GM12878 (cell line): ENCODE results near the gene YWHAH. TPM values are rescaled to one million over a fixed set of nuclear protein-coding genes. Genes with fewer than 3 reads are reported as not detected.

Source experiments
- ATF7 ChIP-seq: fragments of 450-650 bp; IDR thresholded peaks from 2 replicates; pipeline ENCODE4 v1.6.1; 2016; ENCODE audit warnings: low read depth, mild to moderate bottlenecking
- CBX3 ChIP-seq: fragments of 200-600 bp; sonication (generic); IDR thresholded peaks from 2 replicates; pipeline ENCODE4 v1.6.1; 2016; ENCODE audit warnings: low read depth, borderline replicate concordance
- CBX5 ChIP-seq: sonication (generic); IDR thresholded peaks from 2 replicates; pipeline ENCODE4 v1.6.1; 2016; ENCODE audit warnings: low read depth, moderate library complexity, mild to moderate bottlenecking, inconsistent platforms
- CHD1 ChIP-seq: IDR thresholded peaks from 2 replicates; pipeline ENCODE4 v1.6.1; 2012; ENCODE audit warnings: low read depth, low read length, improper control_type of control experiment
- CHD2 ChIP-seq: IDR thresholded peaks from 2 replicates; pipeline ENCODE4 v1.6.1; 2011; ENCODE audit warnings: low read depth, low read length, improper control_type of control experiment, borderline replicate concordance
- EP300 ChIP-seq, 2 experiments: fragments of 150-350 bp in 1 of 2; IDR thresholded peaks; 2 replicates each; pipeline ENCODE4 v1.6.1; 2011 to 2012; ENCODE audit warnings: low read depth in 2 of 2, low read length in 2 of 2, borderline replicate concordance in 1 of 2, improper control_type of control experiment in 1 of 2, inconsistent platforms in 1 of 2; ENCODE audit not compliant: control insufficient read depth in 1 of 2
- HDGF ChIP-seq: fragments of 450-650 bp; IDR thresholded peaks from 2 replicates; pipeline ENCODE4 v1.6.1; 2016; ENCODE audit warnings: antibody characterized with exemption
- IRF3 ChIP-seq: fragments of 450-650 bp; IDR thresholded peaks from 2 replicates; pipeline ENCODE4 v1.6.1; 2014; ENCODE audit warnings: mild to moderate bottlenecking
- MTA2 ChIP-seq: fragments of 450-650 bp; IDR thresholded peaks from 2 replicates; pipeline ENCODE4 v1.6.1; 2016; ENCODE audit warnings: low read depth, mild to moderate bottlenecking, moderate library complexity
- NBN ChIP-seq: fragments of 450-650 bp; IDR thresholded peaks from 2 replicates; pipeline ENCODE4 v1.6.1; 2016
- NR2C1 ChIP-seq: fragments of 450-650 bp; IDR thresholded peaks from 2 replicates; pipeline ENCODE4 v1.6.1; 2017; ENCODE audit warnings: antibody characterized with exemption, mild to moderate bottlenecking, moderate library complexity
- POLR2AphosphoS5 ChIP-seq: IDR thresholded peaks from 2 replicates; pipeline ENCODE4 v1.6.1; 2011; ENCODE audit warnings: mild to moderate bottlenecking, low read length, inconsistent platforms
- POU2F2 ChIP-seq: IDR thresholded peaks from 3 replicates; pipeline ENCODE4 v1.6.1; 2011; ENCODE audit warnings: low read depth, mild to moderate bottlenecking, low read length, borderline replicate concordance
- RUNX3 ChIP-seq: IDR thresholded peaks from 2 replicates; pipeline ENCODE4 v1.6.1; 2012; ENCODE audit warnings: low read length, inconsistent platforms
- SP1 ChIP-seq: IDR thresholded peaks from one replicate; pipeline ENCODE4 v1.6.1; 2011; ENCODE audit warnings: low read depth, low read length
- ZNF592 ChIP-seq: fragments of 450-650 bp; IDR thresholded peaks from 2 replicates; pipeline ENCODE4 v1.6.1; 2017; ENCODE audit warnings: mild to moderate bottlenecking, moderate library complexity
- ZNF622 ChIP-seq: fragments of 450-650 bp; IDR thresholded peaks from 2 replicates; pipeline ENCODE4 v1.6.1; 2017; ENCODE audit warnings: mild to moderate bottlenecking, inconsistent platforms
- polyA plus RNA-seq, 11 experiments: library from polyadenylated mRNA; depleted of rRNA in 4 of 11; unstranded in 6 of 11; stranded (reverse) in 5 of 11; fragments of >200 nt; fragmentation: Nextera tagmentation in 4 of 11; fragmentation: Illumina TruSeq in 1 of 11; extraction: Ambion mirVana in 4 of 11; extraction: Trizol in 1 of 11; gene quantifications; 1 replicate in 1 of 11; 2 replicates in 10 of 11; pipeline versions ENCODE4 v1.2.1 to v1.2.3, GENCODE V29; 2011 to 2016; ENCODE audit warnings: inconsistent platforms in 2 of 11, missing spikeins in 2 of 11, low read depth in 1 of 11
- total RNA-seq, 4 experiments: library from RNA; depleted of rRNA in 3 of 4; stranded (reverse); fragments of >200 nt in 3 of 4; fragmentation: Illumina TruSeq in 1 of 4; extraction: Trizol in 1 of 4; gene quantifications; 2 replicates each; pipeline versions ENCODE4 v1.2.1 to v1.2.3, GENCODE V29; 2013 to 2021
- TF ChIP-seq, protein P1 (sequence below): IDR thresholded peaks from 2 replicates; pipeline ENCODE4 v1.6.1; 2012; ENCODE audit warnings: low read depth, low read length, improper control_type of control experiment
- TF ChIP-seq, protein P2 (sequence below): IDR thresholded peaks from 2 replicates; pipeline ENCODE4 v1.6.1; 2011; ENCODE audit warnings: borderline replicate concordance, low read depth, mild to moderate bottlenecking, moderate library complexity, mixed read lengths, low read length; ENCODE audit not compliant: insufficient read depth; ENCODE audit errors: extremely low read length
- TF ChIP-seq, protein P3 (sequence below): IDR thresholded peaks from 2 replicates; pipeline ENCODE4 v1.6.1; 2012; ENCODE audit warnings: mild to moderate bottlenecking, low read depth, low read length

The YWHAH gene
- total and polyA plus RNA-seq, 10 of the 15 experiments (the other 5 are each of a cell fraction or from before 2014, with no cell fraction given): 34.2 to 197 (median 115) TPM

- TF ChIP-seq HDGF (no peak), POLR2AphosphoS5 (no peak), NR2C1 (no peak), RUNX3 (peak; percentile 67), NBN (no peak), ZNF592 (no peak), POU2F2 (no peak), CBX3 (no peak), ZNF622 (no peak), EP300 (IDR thresholded peaks at IDR 0.05; ENCODE audit: borderline replicate concordance in 1 of 2, control insufficient read depth in 1 of 2, low read depth in 2 of 2, low read length in 2 of 2) (0 out of 4 replicates have a peak, but pooled peaks of 1 of the 2 experiments have one; percentile 20), ATF7 (0 out of 2 replicates have a peak, but pooled peaks have one; percentile 30), CHD2 (no peak), CBX5 (no peak), IRF3 (no peak), MTA2 (0 out of 2 replicates have a peak, but pooled peaks have one; percentile 40), CHD1 (no peak), SP1 (no peak)
- TF ChIP-seq, protein P1, sequence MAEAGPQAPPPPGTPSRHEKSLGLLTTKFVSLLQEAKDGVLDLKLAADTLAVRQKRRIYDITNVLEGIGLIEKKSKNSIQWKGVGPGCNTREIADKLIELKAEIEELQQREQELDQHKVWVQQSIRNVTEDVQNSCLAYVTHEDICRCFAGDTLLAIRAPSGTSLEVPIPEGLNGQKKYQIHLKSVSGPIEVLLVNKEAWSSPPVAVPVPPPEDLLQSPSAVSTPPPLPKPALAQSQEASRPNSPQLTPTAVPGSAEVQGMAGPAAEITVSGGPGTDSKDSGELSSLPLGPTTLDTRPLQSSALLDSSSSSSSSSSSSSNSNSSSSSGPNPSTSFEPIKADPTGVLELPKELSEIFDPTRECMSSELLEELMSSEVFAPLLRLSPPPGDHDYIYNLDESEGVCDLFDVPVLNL: no peak
- TF ChIP-seq, protein P2, sequence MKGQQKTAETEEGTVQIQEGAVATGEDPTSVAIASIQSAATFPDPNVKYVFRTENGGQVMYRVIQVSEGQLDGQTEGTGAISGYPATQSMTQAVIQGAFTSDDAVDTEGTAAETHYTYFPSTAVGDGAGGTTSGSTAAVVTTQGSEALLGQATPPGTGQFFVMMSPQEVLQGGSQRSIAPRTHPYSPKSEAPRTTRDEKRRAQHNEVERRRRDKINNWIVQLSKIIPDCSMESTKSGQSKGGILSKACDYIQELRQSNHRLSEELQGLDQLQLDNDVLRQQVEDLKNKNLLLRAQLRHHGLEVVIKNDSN: no peak
- TF ChIP-seq, protein P3, sequence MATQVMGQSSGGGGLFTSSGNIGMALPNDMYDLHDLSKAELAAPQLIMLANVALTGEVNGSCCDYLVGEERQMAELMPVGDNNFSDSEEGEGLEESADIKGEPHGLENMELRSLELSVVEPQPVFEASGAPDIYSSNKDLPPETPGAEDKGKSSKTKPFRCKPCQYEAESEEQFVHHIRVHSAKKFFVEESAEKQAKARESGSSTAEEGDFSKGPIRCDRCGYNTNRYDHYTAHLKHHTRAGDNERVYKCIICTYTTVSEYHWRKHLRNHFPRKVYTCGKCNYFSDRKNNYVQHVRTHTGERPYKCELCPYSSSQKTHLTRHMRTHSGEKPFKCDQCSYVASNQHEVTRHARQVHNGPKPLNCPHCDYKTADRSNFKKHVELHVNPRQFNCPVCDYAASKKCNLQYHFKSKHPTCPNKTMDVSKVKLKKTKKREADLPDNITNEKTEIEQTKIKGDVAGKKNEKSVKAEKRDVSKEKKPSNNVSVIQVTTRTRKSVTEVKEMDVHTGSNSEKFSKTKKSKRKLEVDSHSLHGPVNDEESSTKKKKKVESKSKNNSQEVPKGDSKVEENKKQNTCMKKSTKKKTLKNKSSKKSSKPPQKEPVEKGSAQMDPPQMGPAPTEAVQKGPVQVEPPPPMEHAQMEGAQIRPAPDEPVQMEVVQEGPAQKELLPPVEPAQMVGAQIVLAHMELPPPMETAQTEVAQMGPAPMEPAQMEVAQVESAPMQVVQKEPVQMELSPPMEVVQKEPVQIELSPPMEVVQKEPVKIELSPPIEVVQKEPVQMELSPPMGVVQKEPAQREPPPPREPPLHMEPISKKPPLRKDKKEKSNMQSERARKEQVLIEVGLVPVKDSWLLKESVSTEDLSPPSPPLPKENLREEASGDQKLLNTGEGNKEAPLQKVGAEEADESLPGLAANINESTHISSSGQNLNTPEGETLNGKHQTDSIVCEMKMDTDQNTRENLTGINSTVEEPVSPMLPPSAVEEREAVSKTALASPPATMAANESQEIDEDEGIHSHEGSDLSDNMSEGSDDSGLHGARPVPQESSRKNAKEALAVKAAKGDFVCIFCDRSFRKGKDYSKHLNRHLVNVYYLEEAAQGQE: no peak
Observed at GRCh38 chr22:31995807-31996206, 51.5 kb downstream of the YWHAH start (continued).
